LNCAP (cell line): ENCODE results near the gene LNX1.

Experiments
- CTCF ChIP-seq: fragments of 450-650 bp; IDR thresholded peaks from 2 replicates; pipeline ENCODE4 v1.5.1; 2017; ENCODE audit warnings: mild to moderate bottlenecking

Gene LNX1

GRCh38 chr4:53579826-53580225 lies 11.5 kb downstream of the LNX1 start:
- TF ChIP-seq CTCF, result no peak

- no peak for TF ChIP-seq CTCF
Observed at GRCh38 chr4:53576676-53577372, 14.5 kb downstream of the LNX1 start.

- TF ChIP-seq CTCF, result no peak
Observed at GRCh38 chr4:53576071-53576617, 15.1 kb downstream of the LNX1 start.

- TF ChIP-seq CTCF, result no peak
Observed at GRCh38 chr4:53575552-53575951, 15.7 kb downstream of the LNX1 start.

GRCh38 chr4:53574528-53574927 lies 16.8 kb downstream of the LNX1 start:
- TF ChIP-seq CTCF, result no peak

- no peak for TF ChIP-seq CTCF
Observed at GRCh38 chr4:53573696-53574095, 17.6 kb downstream of the LNX1 start.

- no peak for TF ChIP-seq CTCF
Observed at GRCh38 chr4:53572600-53572994, 18.7 kb downstream of the LNX1 start.
